Chondrocyte (in vitro differentiated cells): Measurements from ENCODE around the gene IL1RAPL1. TPM values are rescaled to one million over a fixed set of nuclear protein-coding genes. Genes with fewer than 3 reads are reported as not detected.

Source experiments
- DNase-seq: peaks from one replicate; pipeline ENCODE4 v3.0.0; 2021; ENCODE audit warnings: mixed read lengths, low spot score
- H3K27ac Mint-ChIP-seq: one replicate; pipeline ENCODE4 v1.8.0; 2021; ENCODE audit warnings: mild to moderate bottlenecking, moderate library complexity, mixed read lengths; ENCODE audit not compliant: unreplicated experiment
- H3K27me3 Mint-ChIP-seq: 2 replicates; pipeline ENCODE4 v1.8.0; 2021; ENCODE audit warnings: low read depth, mixed read lengths
- H3K36me3 Mint-ChIP-seq: 2 replicates; pipeline ENCODE4 v1.8.0; 2021; ENCODE audit warnings: low read depth, mixed read lengths
- H3K4me1 Mint-ChIP-seq: 2 replicates; pipeline ENCODE4 v1.8.0; 2021; ENCODE audit warnings: low read depth, mild to moderate bottlenecking, mixed read lengths
- H3K4me3 Mint-ChIP-seq: one replicate; pipeline ENCODE4 v1.8.0; 2021; ENCODE audit warnings: mild to moderate bottlenecking, moderate library complexity, mixed read lengths; ENCODE audit not compliant: unreplicated experiment
- H3K9me3 Mint-ChIP-seq: 2 replicates; pipeline ENCODE4 v1.8.0; 2021; ENCODE audit warnings: low read depth, mixed read lengths
- total RNA-seq: library from RNA; stranded (reverse); gene quantifications from 3 replicates; pipeline ENCODE4 v1.2.1, GENCODE V29; 2021
- TF ChIP-seq, protein P1 (sequence below): fragments of 200-600 bp; sonication (generic); IDR thresholded peaks from 2 replicates; pipeline ENCODE4 v1.5.0; 2021; ENCODE audit warnings: antibody characterized with exemption, mild to moderate bottlenecking, moderate library complexity

Gene IL1RAPL1
- total RNA-seq, 1 donor from 2014 or later = not detected

- DNase-seq = no peak
- Mint-ChIP-seq H3K27ac (no peak overlapping the region), H3K36me3 (no peaks in the 10 kb centered on the region), H3K4me1 (no peaks in the 10 kb centered on the region), H3K27me3 (no peaks in the 10 kb centered on the region), H3K9me3 (peaks cover 14% of the 10 kb centered on the region), H3K4me3 (no peak overlapping the region)
- TF ChIP-seq, protein P1, sequence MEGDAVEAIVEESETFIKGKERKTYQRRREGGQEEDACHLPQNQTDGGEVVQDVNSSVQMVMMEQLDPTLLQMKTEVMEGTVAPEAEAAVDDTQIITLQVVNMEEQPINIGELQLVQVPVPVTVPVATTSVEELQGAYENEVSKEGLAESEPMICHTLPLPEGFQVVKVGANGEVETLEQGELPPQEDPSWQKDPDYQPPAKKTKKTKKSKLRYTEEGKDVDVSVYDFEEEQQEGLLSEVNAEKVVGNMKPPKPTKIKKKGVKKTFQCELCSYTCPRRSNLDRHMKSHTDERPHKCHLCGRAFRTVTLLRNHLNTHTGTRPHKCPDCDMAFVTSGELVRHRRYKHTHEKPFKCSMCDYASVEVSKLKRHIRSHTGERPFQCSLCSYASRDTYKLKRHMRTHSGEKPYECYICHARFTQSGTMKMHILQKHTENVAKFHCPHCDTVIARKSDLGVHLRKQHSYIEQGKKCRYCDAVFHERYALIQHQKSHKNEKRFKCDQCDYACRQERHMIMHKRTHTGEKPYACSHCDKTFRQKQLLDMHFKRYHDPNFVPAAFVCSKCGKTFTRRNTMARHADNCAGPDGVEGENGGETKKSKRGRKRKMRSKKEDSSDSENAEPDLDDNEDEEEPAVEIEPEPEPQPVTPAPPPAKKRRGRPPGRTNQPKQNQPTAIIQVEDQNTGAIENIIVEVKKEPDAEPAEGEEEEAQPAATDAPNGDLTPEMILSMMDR = no peak
Measured at GRCh38 chrX:28639451-28639850, 52.2 kb downstream of the IL1RAPL1 start.

DNA sequence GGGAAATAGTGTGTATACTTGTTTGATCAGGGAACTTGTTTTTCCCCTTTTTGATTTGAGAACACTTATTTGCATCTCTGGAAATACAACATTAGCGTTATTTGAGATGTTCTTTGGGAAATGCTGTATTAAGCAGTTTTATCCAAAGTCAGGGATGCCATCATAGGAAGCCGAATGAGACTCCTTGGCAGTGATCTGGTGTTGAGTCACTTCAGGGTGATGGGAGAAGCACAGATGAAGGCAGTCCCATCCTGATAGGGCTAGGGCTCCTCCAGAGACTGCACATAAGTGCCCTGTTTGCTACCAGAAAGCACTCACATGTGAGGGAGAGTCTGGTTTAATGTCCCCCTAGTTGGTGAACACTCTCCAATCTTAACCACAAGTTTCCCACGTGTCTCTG lies 62.3 kb downstream of the IL1RAPL1 start:
- Mint-ChIP-seq H3K27me3 (no peaks in the 10 kb centered on the region), H3K4me1 (no peaks in the 10 kb centered on the region), H3K9me3 (peaks cover 3% of the 10 kb centered on the region), H3K4me3 (no peak overlapping the region), H3K27ac (no peak overlapping the region), H3K36me3 (no peaks in the 10 kb centered on the region)
- DNase-seq = no peak
- TF ChIP-seq, protein P1 = no peak

DNA sequence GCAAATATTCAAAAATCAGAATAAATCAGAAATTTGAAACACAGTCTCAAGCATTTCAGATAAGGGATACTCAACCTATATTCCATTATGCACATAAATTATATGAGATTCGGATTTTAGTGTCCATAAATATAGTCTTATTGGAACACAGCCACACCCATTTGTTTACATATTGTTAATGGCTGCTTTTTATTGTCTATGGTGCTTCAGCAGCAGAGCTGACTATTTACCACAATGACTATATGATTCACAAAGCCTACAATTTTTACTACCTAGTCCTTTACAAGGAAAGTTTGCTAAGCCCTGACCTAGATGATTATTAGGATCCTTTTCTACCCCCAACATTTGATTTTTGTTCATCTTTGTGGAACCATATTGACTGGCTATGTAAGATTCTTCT lies 63.9 kb downstream of the IL1RAPL1 start:
- no peaks in the 10 kb centered on the region for H3K4me1 Mint-ChIP-seq
- H3K4me3 Mint-ChIP-seq = no peak overlapping the region
- H3K9me3 Mint-ChIP-seq = peaks cover 14% of the 10 kb centered on the region
- H3K36me3 Mint-ChIP-seq = no peaks in the 10 kb centered on the region
- TF ChIP-seq, protein P1 = no peak
- no peak overlapping the region for H3K27ac Mint-ChIP-seq
- no peak for DNase-seq
- no peaks in the 10 kb centered on the region for H3K27me3 Mint-ChIP-seq

DNA sequence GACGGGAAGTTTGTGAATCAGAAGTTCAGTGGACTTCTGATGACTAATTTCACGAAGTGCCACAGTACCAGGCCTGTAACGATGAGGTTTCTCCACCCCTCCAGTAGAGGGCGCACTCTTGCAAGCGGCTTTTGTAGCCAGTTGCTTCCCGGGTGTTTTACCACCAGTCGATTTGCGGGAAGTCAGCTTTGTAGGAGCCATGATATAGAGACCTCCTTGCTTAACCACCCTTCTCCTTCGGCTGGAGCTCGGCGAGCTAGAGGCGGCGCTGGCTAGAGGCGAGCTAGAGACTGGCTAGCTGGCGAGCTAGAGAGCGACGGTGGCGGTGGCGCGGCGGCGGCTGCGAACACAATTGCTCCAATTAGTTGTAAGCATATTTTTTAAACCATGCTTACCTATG lies 72.0 kb downstream of the IL1RAPL1 start:
- TF ChIP-seq, protein P1 = peak; percentile 32
- H3K27ac Mint-ChIP-seq = no peak overlapping the region
- H3K4me3 Mint-ChIP-seq = no peak overlapping the region
- no peaks in the 10 kb centered on the region for H3K36me3 Mint-ChIP-seq
- peaks cover 16% of the 10 kb centered on the region for H3K9me3 Mint-ChIP-seq
- H3K4me1 Mint-ChIP-seq = no peaks in the 10 kb centered on the region
- DNase-seq = no peak
- no peaks in the 10 kb centered on the region for H3K27me3 Mint-ChIP-seq

GRCh38 chrX:28665778-28666177 lies 78.5 kb downstream of the IL1RAPL1 start:
- Mint-ChIP-seq H3K4me3 (no peak overlapping the region), H3K4me1 (no peaks in the 10 kb centered on the region), H3K27ac (no peak overlapping the region), H3K9me3 (no peaks in the 10 kb centered on the region), H3K36me3 (no peaks in the 10 kb centered on the region), H3K27me3 (no peaks in the 10 kb centered on the region)
- TF ChIP-seq, protein P1 = no peak
- DNase-seq = no peak
